K562 (cell line): ENCODE data around the gene NGDN. TPM values are rescaled to one million over a fixed set of nuclear protein-coding genes. Genes with fewer than 3 reads are reported as not detected.

ENCODE experiments used
- ATAC-seq: fragments of 200-7000 bp; cut with Tn5 transposase; 3 replicates; pipeline ENCODE4 v1.9.1; 2020; ENCODE audit warnings: moderate library complexity
- BruUV-seq: library from RNA; stranded (reverse); fragments of 400-500 nt; replicated peaks from 2 replicates; lab custom pipeline; 2021; lab: Mats Ljungman, UMichigan
- CTCF ChIA-PET: fragments of 300-600 bp; formaldehyde crosslinking; extraction: SDS; loops from one replicate; lab custom pipeline; 2021; ENCODE audit warnings: low intra/inter-chr PET ratio; lab: Yijun Ruan, JAX
- POLR2A ChIA-PET: fragments of 300-600, 350-650 bp; sonication (Branson Sonifier 250); formaldehyde crosslinking; extraction: SDS; loops from one replicate; lab custom pipeline; 2021; ENCODE audit warnings: antibody characterized with exemption, inconsistent platforms; lab: Yijun Ruan, JAX
- DNase-seq, 4 experiments: peaks; one replicate each; pipeline versions ENCODE4 v3.0.0 to v3.0.0-alpha.2; 2011 to 2018; ENCODE audit warnings: low spot score in 3 of 4, mixed read lengths in 3 of 4; ENCODE audit errors: extremely low read depth in 1 of 4
- FAIRE-seq: peaks from 2 replicates; lab custom pipeline; 2011; peaks lifted over from hg19 to GRCh38; lab: Jason Lieb, UNC
- H2AFZ ChIP-seq: 2 replicates; pipeline ENCODE4 v1.6.0; 2011; ENCODE audit warnings: low read depth, low read length, control low read depth, inconsistent platforms
- H3K27ac ChIP-seq: fragments of 200-600 bp; 3 replicates; pipeline ENCODE4 v1.8.0; 2011; ENCODE audit warnings: low read depth, mild to moderate bottlenecking, control low read depth, inconsistent platforms, low read length, moderate library complexity, mixed read lengths; ENCODE audit errors: extremely low read depth
- H3K27me3 ChIP-seq, 2 experiments: fragments of 300-600 bp in 1 of 2; 2 replicates in 1 of 2; 3 replicates in 1 of 2; pipeline versions ENCODE4 v1.6.0 to v1.8.0; 2011; ENCODE audit warnings: inconsistent platforms in 2 of 2, low read length in 2 of 2, mild to moderate bottlenecking in 1 of 2, mixed read lengths in 1 of 2, moderate library complexity in 1 of 2; ENCODE audit not compliant: control insufficient read depth in 2 of 2, insufficient read depth in 2 of 2
- H3K36me3 ChIP-seq: fragments of 300-600 bp; 3 replicates; pipeline ENCODE4 v1.8.0; 2011; ENCODE audit warnings: mild to moderate bottlenecking, low read length, inconsistent platforms; ENCODE audit not compliant: control insufficient read depth, insufficient read depth
- H3K4me1 ChIP-seq, 2 experiments: fragments of 200-600 bp in 1 of 2; replicated peaks in 1 of 2; 2 replicates in 1 of 2; 3 replicates in 1 of 2; pipeline versions ENCODE4 v1.5.1 to v1.8.0; 2011; ENCODE audit warnings: inconsistent platforms in 2 of 2, low read length in 2 of 2, mild to moderate bottlenecking in 1 of 2, mixed read lengths in 1 of 2, moderate library complexity in 1 of 2; ENCODE audit not compliant: control insufficient read depth in 2 of 2, insufficient read depth in 2 of 2
- H3K4me2 ChIP-seq: 2 replicates; pipeline ENCODE4 v1.6.1; 2011; ENCODE audit warnings: low read length, control low read depth, inconsistent platforms, mixed read lengths; ENCODE audit not compliant: insufficient read depth
- H3K4me3 ChIP-seq: fragments of 200-600 bp; sonication (generic), shearing (Covaris generic); 2 replicates; pipeline ENCODE4 v1.5.1; 2016; ENCODE audit warnings: control low read depth, inconsistent platforms
- H3K79me2 ChIP-seq: fragments of 200-600 bp; 3 replicates; pipeline ENCODE4 v1.8.0; 2011; ENCODE audit warnings: low read length, inconsistent platforms; ENCODE audit not compliant: control insufficient read depth, insufficient read depth
- H3K9ac ChIP-seq, 2 experiments: 2 replicates each; pipeline versions ENCODE4 v1.6.0 to v1.6.1; 2011; ENCODE audit warnings: low read depth in 2 of 2, low read length in 2 of 2, control low read depth in 1 of 2, inconsistent platforms in 1 of 2, mild to moderate bottlenecking in 1 of 2, mixed read lengths in 1 of 2; ENCODE audit not compliant: insufficient read depth in 1 of 2
- H3K9me1 ChIP-seq: one replicate; pipeline ENCODE4 v1.6.0; 2011; ENCODE audit warnings: inconsistent platforms, mild to moderate bottlenecking, low read length, moderate library complexity; ENCODE audit not compliant: control insufficient read depth, insufficient read depth
- H3K9me3 ChIP-seq: replicated peaks from 2 replicates; pipeline ENCODE4 v1.5.1; 2011; ENCODE audit warnings: low read depth, low read length, inconsistent platforms; ENCODE audit not compliant: control insufficient read depth, insufficient read depth
- H4K20me1 ChIP-seq: replicated peaks from 2 replicates; pipeline ENCODE4 v1.6.1; 2011; ENCODE audit warnings: low read length, inconsistent platforms, mixed read lengths; ENCODE audit not compliant: control insufficient read depth, insufficient read depth
- ATF7 ChIP-seq: fragments of 450-650 bp; IDR thresholded peaks from 2 replicates; pipeline ENCODE4 v1.7.1; 2014; ENCODE audit warnings: mild to moderate bottlenecking, moderate library complexity
- CBX8 ChIP-seq: fragments of 200-600 bp; sonication (generic); IDR thresholded peaks from 2 replicates; pipeline ENCODE4 v1.6.1; 2012; ENCODE audit warnings: borderline replicate concordance, mixed run types, low read depth, mild to moderate bottlenecking, moderate library complexity, mixed read lengths, low read length, control low read depth, inconsistent platforms; ENCODE audit not compliant: poor library complexity, severe bottlenecking; ENCODE audit errors: extremely low read depth
- CC2D1A ChIP-seq: fragments of 450-650 bp; IDR thresholded peaks from 2 replicates; pipeline ENCODE4 v1.6.1; 2017; ENCODE audit warnings: mild to moderate bottlenecking
- DACH1 ChIP-seq: fragments of 450-650 bp; IDR thresholded peaks from 2 replicates; pipeline ENCODE4 v1.6.1; 2018; ENCODE audit not compliant: partially characterized antibody
- EGR1 ChIP-seq: fragments of 450-650 bp; conservative IDR thresholded peaks from 2 replicates; pipeline ENCODE4 v1.6.1; 2017; ENCODE audit warnings: mild to moderate bottlenecking
- HEY1 ChIP-seq: fragments of 250-450 bp; sonication (Bioruptor Pico); IDR thresholded peaks from 2 replicates; pipeline ENCODE4 v1.5.0; 2020; ENCODE audit warnings: mild to moderate bottlenecking, moderate library complexity, borderline replicate concordance
- KDM1A ChIP-seq, 2 experiments: fragments of 450-650 bp; IDR thresholded peaks; 2 replicates each; pipeline ENCODE4 v1.6.1; 2016; ENCODE audit warnings: mild to moderate bottlenecking in 2 of 2
- ZC3H8 ChIP-seq: fragments of 450-650 bp; IDR thresholded peaks from 2 replicates; pipeline ENCODE4 v1.6.1; 2017
- ZFX ChIP-seq: sonication (generic); formaldehyde crosslinking; IDR thresholded peaks from 2 replicates; pipeline ENCODE4 v1.8.0; 2022; ENCODE audit warnings: mild to moderate bottlenecking, missing genetic modification reagents, moderate library complexity
- ZNF146 ChIP-seq: IDR thresholded peaks from one replicate; pipeline ENCODE4 v1.6.1; 2018; ENCODE audit warnings: missing compliant biosample characterization; ENCODE audit not compliant: unreplicated experiment
- ZNF76 ChIP-seq: fragments of 250-450 bp; sonication (Bioruptor Pico); IDR thresholded peaks from 2 replicates; pipeline ENCODE4 v1.4.0; 2020; ENCODE audit warnings: mild to moderate bottlenecking, moderate library complexity, borderline replicate concordance
- WGBS: fragments of 100-300 bp; shearing (Covaris generic); methylation state at CpG from one replicate; pipeline ENCODE4 v1.1.6; 2016; ENCODE audit warnings: low coverage, mixed read lengths; ENCODE audit not compliant: insufficient coverage; ENCODE audit errors: missing lambda C conversion rate; 5-methylcytosine and 5-hydroxymethylcytosine counted together
- in situ Hi-C: fragments of 300-500 bp; cut with MboI; formaldehyde crosslinking; loops from 4 replicates; pipeline ENCODE4 v1.15.0; 2018; ENCODE audit warnings: inconsistent platforms, mixed read lengths
- intact Hi-C: fragments of 100-400 bp; cut with micrococcal nuclease; formaldehyde crosslinking; loops from 2 replicates; pipeline ENCODE4 v1.14.2; 2022
- polyA plus RNA-seq, 8 experiments: library from polyadenylated mRNA; depleted of rRNA in 4 of 8; stranded (reverse) in 5 of 8; unstranded in 3 of 8; fragments of >200 nt; fragmentation: Nextera tagmentation in 2 of 8; fragmentation: Illumina TruSeq in 1 of 8; extraction: Ambion mirVana in 2 of 8; extraction: Trizol in 1 of 8; gene quantifications; 2 replicates each; pipeline versions ENCODE4 v1.2.1 to v1.2.3, GENCODE V29; 2011 to 2014; ENCODE audit warnings: inconsistent platforms in 1 of 8, missing spikeins in 1 of 8
- total RNA-seq, 7 experiments: library from RNA; depleted of rRNA in 6 of 7; stranded (reverse); fragments of >200 nt in 6 of 7; fragmentation: Illumina TruSeq in 2 of 7; extraction: Trizol in 2 of 7; gene quantifications; 2 replicates each; pipeline versions ENCODE4 v1.2.1 to v1.2.3, GENCODE V29; 2011 to 2021; ENCODE audit warnings: low replicate concordance in 1 of 7
- TF ChIP-seq, protein P1 (sequence below): fragments of 250-450 bp; sonication (Bioruptor Pico); IDR thresholded peaks from 2 replicates; pipeline ENCODE4 v1.6.1; 2021; ENCODE audit warnings: mild to moderate bottlenecking
- TF ChIP-seq, protein P2 (sequence below): fragments of 150-350 bp; conservative IDR thresholded peaks from 2 replicates; pipeline ENCODE4 v1.6.1; 2014; ENCODE audit warnings: low read length
- TF ChIP-seq, protein P3 (sequence below): sonication (generic); formaldehyde crosslinking; IDR thresholded peaks from 2 replicates; pipeline ENCODE4 v1.5.0; 2020; ENCODE audit warnings: missing genetic modification reagents

Gene NGDN
- total and polyA plus RNA-seq, 9 of the 15 experiments (the other 6 are each of a cell fraction or from before 2014, with no cell fraction given): 42.9 to 195 (median 74.9) TPM

DNA sequence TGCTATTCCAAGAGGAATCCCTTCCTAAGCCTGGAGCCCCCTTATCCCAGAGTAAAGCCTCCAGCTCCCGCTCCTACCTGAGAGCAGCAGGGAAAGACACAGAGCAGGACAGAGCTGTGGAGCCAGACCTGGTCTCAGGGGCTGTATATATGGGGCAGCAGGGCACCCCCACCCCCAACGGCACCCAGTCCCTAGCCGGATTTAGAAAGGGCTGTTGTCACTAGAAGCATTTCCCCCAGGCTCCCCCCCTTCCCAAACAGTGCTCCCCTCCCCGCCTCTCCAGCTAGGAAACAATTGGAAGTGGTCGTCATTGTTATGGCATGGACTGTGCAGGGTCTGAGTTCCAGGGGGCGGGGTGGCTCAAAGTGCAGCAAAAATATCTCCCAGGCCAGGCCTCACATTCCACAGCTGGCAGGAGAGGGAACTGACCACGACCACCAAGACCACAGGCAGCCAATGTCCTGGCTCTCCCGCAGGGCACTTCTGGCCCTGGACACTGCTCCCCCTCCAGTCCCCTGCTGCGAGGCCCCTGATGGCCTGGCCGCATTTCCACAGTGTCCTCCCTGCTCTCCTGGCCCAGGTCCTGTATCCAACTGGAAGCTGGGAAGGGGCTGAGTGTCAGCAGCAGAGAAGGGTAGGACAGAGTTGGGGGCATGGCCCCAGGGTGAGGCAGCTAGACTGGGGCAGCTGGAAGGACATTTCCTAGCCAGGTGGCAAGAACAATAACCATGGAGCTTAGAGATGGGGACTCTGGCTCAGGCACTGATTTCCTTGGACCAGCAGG lies 33.8 kb upstream of the NGDN start, which contains the start of gene MYH7:
Gene MYH7, minus strand, starts transcription at position 118 of the 784 bp plus-strand sequence. CDS start 1,928 bp downstream, outside the sequence.
- Histone ChIP-seq H3K9ac (peak within 1 kb of the TSS in 1 of 2 experiments; percentile 4; a peak in 1 of 4 replicates), H3K4me3 (no peak within 1 kb of the TSS), H3K27ac (no peak within 1 kb of the TSS), H3K9me3 (no peaks in the 10 kb centered on the region), H3K79me2 (no peaks in the 10 kb centered on the region), H3K4me1 (peaks cover 22 to 32% of the 10 kb centered on the region in 2 experiments; a peak in 4 of 5 replicates), H3K9me1 (no peaks in the 10 kb centered on the region), H3K27me3 (peaks cover 0 to 19% of the 10 kb centered on the region in 2 experiments; a peak in 2 of 5 replicates), H4K20me1 (no peaks in the 10 kb centered on the region; the same call in 1 of the 2 replicates), H3K36me3 (no peaks in the 10 kb centered on the region), H3K4me2 (no peak within 1 kb of the TSS), H2AFZ (peak within 1 kb of the TSS; percentile 82)
- ChIA-PET CTCF (no interaction called here), POLR2A (interaction anchor here (0.6 to 1.1 kb wide), 3 partner anchors 12 to 115 kb away, joined by 3 to 4 read pairs (median 4); partner anchors contain the start of gene PABPN1)
- no TSS peak for BruUV-seq
- FAIRE-seq (no peak), DNase-seq (no peak), ATAC-seq (no peak)
- intact Hi-C loops (no loop called here), in situ Hi-C loops (no loop called here)
- TF ChIP-seq, protein P1, sequence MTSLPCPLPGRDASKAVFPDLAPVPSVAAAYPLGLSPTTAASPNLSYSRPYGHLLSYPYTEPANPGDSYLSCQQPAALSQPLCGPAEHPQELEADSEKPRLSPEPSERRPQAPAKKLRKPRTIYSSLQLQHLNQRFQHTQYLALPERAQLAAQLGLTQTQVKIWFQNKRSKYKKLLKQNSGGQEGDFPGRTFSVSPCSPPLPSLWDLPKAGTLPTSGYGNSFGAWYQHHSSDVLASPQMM: no peak
- TF ChIP-seq ZNF146 (CRISPR knock-in tag): no peak
- no peak for TF ChIP-seq HEY1
- TF ChIP-seq ZC3H8: no peak
- TF ChIP-seq ZFX (CRISPR knock-in tag): no peak
- TF ChIP-seq CBX8: no peak
- TF ChIP-seq EGR1: no peak
- TF ChIP-seq ZNF76 (CRISPR knock-in tag): no peak
- TF ChIP-seq CC2D1A: no peak
- TF ChIP-seq KDM1A (IDR thresholded peaks at IDR 0.05): no peak
- no peak for TF ChIP-seq ATF7
- TF ChIP-seq DACH1: no peak
- TF ChIP-seq, protein P2, sequence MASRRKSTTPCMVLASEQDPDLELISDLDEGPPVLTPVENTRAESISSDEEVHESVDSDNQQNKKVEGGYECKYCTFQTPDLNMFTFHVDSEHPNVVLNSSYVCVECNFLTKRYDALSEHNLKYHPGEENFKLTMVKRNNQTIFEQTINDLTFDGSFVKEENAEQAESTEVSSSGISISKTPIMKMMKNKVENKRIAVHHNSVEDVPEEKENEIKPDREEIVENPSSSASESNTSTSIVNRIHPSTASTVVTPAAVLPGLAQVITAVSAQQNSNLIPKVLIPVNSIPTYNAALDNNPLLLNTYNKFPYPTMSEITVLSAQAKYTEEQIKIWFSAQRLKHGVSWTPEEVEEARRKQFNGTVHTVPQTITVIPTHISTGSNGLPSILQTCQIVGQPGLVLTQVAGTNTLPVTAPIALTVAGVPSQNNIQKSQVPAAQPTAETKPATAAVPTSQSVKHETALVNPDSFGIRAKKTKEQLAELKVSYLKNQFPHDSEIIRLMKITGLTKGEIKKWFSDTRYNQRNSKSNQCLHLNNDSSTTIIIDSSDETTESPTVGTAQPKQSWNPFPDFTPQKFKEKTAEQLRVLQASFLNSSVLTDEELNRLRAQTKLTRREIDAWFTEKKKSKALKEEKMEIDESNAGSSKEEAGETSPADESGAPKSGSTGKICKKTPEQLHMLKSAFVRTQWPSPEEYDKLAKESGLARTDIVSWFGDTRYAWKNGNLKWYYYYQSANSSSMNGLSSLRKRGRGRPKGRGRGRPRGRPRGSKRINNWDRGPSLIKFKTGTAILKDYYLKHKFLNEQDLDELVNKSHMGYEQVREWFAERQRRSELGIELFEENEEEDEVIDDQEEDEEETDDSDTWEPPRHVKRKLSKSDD: no peak
- TF ChIP-seq, protein P3, sequence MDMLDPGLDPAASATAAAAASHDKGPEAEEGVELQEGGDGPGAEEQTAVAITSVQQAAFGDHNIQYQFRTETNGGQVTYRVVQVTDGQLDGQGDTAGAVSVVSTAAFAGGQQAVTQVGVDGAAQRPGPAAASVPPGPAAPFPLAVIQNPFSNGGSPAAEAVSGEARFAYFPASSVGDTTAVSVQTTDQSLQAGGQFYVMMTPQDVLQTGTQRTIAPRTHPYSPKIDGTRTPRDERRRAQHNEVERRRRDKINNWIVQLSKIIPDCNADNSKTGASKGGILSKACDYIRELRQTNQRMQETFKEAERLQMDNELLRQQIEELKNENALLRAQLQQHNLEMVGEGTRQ (CRISPR knock-in tag): no peak
- WGBS: 51% methylated on average over 7 of the region's 10 CpGs
